Keratinocyte (primary cell): ENCODE results near the gene LAYN. TPM values are rescaled to one million over a fixed set of nuclear protein-coding genes. Genes with fewer than 3 reads are reported as not detected.

ENCODE experiments used
- DNase-seq: peaks from one replicate; pipeline ENCODE4 v3.0.0-alpha.2; 2011; ENCODE audit warnings: low read depth, missing footprints, low spot score
- FAIRE-seq: peaks from 2 replicates; lab custom pipeline; 2011; peaks lifted over from hg19 to GRCh38; lab: Jason Lieb, UNC
- H2AFZ ChIP-seq: 2 replicates; pipeline ENCODE4 v1.6.0; 2012; ENCODE audit warnings: low read length, control low read depth, inconsistent platforms; ENCODE audit not compliant: control insufficient read depth
- H3K27ac ChIP-seq: 2 replicates; pipeline ENCODE4 v1.5.1; 2011; ENCODE audit warnings: low read length; ENCODE audit not compliant: control insufficient read depth, insufficient read depth
- H3K27me3 ChIP-seq: 3 replicates; pipeline ENCODE4 v1.6.0; 2011; ENCODE audit warnings: low read length; ENCODE audit not compliant: control insufficient read depth, insufficient read depth; ENCODE audit errors: extremely low read depth
- H3K36me3 ChIP-seq, 2 experiments: 2 replicates in 1 of 2; 3 replicates in 1 of 2; pipeline ENCODE4 v1.5.1; 2011; ENCODE audit warnings: low read length in 2 of 2, mild to moderate bottlenecking in 1 of 2; ENCODE audit not compliant: control insufficient read depth in 2 of 2, insufficient read depth in 2 of 2; ENCODE audit errors: extremely low read depth in 1 of 2
- H3K4me1 ChIP-seq: 3 replicates; pipeline ENCODE4 v1.5.1; 2011; ENCODE audit warnings: low read length; ENCODE audit not compliant: control insufficient read depth, insufficient read depth; ENCODE audit errors: extremely low read depth
- H3K4me2 ChIP-seq: 3 replicates; pipeline ENCODE4 v1.6.0; 2011; ENCODE audit warnings: low read depth, low read length; ENCODE audit not compliant: control insufficient read depth, insufficient read depth; ENCODE audit errors: extremely low read depth
- H3K4me3 ChIP-seq, 3 experiments: fragments of 200-600 bp in 1 of 3; sonication (generic) in 1 of 3; 2 replicates in 2 of 3; 3 replicates in 1 of 3; pipeline ENCODE4 v1.5.1; 2011 to 2016; ENCODE audit warnings: low read length in 3 of 3, mild to moderate bottlenecking in 3 of 3, control low read depth in 2 of 3, inconsistent platforms in 1 of 3, low read depth in 1 of 3, mixed read lengths in 1 of 3, mixed run types in 1 of 3, moderate library complexity in 1 of 3; ENCODE audit not compliant: control insufficient read depth in 2 of 3, insufficient read depth in 2 of 3; ENCODE audit errors: extremely low read depth in 1 of 3
- H3K79me2 ChIP-seq: 2 replicates; pipeline ENCODE4 v1.6.0; 2012; ENCODE audit warnings: low read length; ENCODE audit not compliant: control insufficient read depth, insufficient read depth
- H3K9ac ChIP-seq: 3 replicates; pipeline ENCODE4 v1.6.0; 2011; ENCODE audit warnings: low read length; ENCODE audit not compliant: control insufficient read depth, insufficient read depth; ENCODE audit errors: extremely low read depth
- H3K9me1 ChIP-seq: 3 replicates; pipeline ENCODE4 v1.6.0; 2011; ENCODE audit warnings: low read length; ENCODE audit not compliant: control insufficient read depth, insufficient read depth; ENCODE audit errors: extremely low read depth
- H3K9me3 ChIP-seq: 2 replicates; pipeline ENCODE4 v1.5.1; 2012; ENCODE audit warnings: low read depth, low read length; ENCODE audit not compliant: control insufficient read depth
- H4K20me1 ChIP-seq: 3 replicates; pipeline ENCODE4 v1.6.0; 2011; ENCODE audit warnings: low read length; ENCODE audit not compliant: control insufficient read depth, insufficient read depth; ENCODE audit errors: extremely low read depth
- EZH2 ChIP-seq: IDR thresholded peaks from one replicate; pipeline ENCODE4 v1.6.1; 2012; ENCODE audit warnings: inconsistent platforms, mild to moderate bottlenecking, low read length, moderate library complexity
- dilution Hi-C: fragments of 300-500 bp; cut with MboI; formaldehyde crosslinking; loops from one replicate; pipeline ENCODE4 v1.7.0; 2020; ENCODE audit warnings: low sequenced_read_pairs; ENCODE audit not compliant: extremely low pct_ligation_motif_present
- polyA plus RNA-seq, 5 experiments: library from polyadenylated mRNA; depleted of rRNA in 3 of 5; stranded (reverse) in 3 of 5; stranded (forward) in 1 of 5; unstranded in 1 of 5; fragments of >200 nt; gene quantifications; 1 replicate in 1 of 5; 2 replicates in 3 of 5; 3 replicates in 1 of 5; pipeline versions ENCODE4 v1.2.1 to v1.2.3, GENCODE V29; 2011 to 2012; ENCODE audit warnings: missing spikeins in 2 of 5, low read depth in 1 of 5, low replicate concordance in 1 of 5
- TF ChIP-seq, protein P1 (sequence below), 3 experiments: IDR thresholded peaks in 1 of 3; conservative IDR thresholded peaks in 1 of 3; optimal IDR thresholded peaks in 1 of 3; 2 replicates in 2 of 3; 3 replicates in 1 of 3; pipeline versions ENCODE3 to v1.5.1; 2011; ENCODE audit warnings: low read length in 3 of 3, mild to moderate bottlenecking in 3 of 3, moderate library complexity in 2 of 3, control low read depth in 1 of 3, inconsistent platforms in 1 of 3; ENCODE audit not compliant: insufficient read depth in 2 of 3; ENCODE audit errors: extremely low read depth in 1 of 3

LAYN gene
- polyA plus RNA-seq, 1 donor (not counting 4 experiments of a cell fraction or from before 2014, with no cell fraction given) = 1.1 TPM

DNA sequence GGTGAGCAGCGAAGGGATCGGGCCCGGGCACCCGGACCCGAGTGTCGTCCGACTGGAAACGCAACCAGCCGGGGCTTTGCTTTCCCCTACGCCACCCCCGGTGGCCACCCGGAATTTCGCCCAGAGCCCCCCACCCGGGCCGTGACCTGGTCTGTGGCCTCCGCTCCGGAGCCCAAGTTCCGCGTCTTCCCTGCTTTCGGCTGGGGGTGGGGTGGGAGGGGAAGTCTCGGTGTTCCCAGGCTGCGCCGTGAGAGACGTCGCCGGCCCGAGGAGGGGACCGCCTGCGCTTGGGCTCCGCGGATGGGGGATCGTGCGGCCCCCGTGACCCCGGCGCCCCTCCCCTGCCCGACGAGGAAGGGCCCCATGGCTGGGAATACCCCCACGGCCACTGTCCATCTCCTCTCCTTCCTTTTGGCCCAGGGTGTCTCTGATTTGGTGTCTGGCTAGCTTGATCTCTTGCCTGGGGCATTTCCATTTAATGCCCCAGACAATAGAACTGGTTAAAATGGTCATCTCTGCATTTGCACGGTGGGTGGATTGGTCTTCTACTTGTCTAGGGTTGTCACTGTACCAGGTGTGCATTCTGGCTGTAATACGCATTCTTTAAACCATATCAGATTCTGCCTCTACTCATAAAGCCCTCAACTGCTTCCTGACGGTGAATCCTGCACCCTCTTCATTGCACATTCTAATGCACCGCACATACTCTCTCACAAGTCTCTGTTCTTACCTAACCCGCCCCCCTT, 62.5 kb downstream of the LAYN start:
- Histone ChIP-seq H2AFZ (peak overlapping the region; percentile 74), H3K9me3 (no peaks in the 10 kb centered on the region), H3K9ac (peak overlapping the region; percentile 95), H3K27me3 (no peaks in the 10 kb centered on the region), H3K4me1 (peaks cover 20% of the 10 kb centered on the region), H3K79me2 (peaks cover 51% of the 10 kb centered on the region), H3K4me2 (peak overlapping the region; percentile 83), H3K36me3 (no peaks in the 10 kb centered on the region), H3K4me3 (peak overlapping the region; percentile 72 to 92 (median 87)), H4K20me1 (no peaks in the 10 kb centered on the region), H3K9me1 (no peaks in the 10 kb centered on the region), H3K27ac (peak overlapping the region; percentile 92)
- TF ChIP-seq, protein P1, sequence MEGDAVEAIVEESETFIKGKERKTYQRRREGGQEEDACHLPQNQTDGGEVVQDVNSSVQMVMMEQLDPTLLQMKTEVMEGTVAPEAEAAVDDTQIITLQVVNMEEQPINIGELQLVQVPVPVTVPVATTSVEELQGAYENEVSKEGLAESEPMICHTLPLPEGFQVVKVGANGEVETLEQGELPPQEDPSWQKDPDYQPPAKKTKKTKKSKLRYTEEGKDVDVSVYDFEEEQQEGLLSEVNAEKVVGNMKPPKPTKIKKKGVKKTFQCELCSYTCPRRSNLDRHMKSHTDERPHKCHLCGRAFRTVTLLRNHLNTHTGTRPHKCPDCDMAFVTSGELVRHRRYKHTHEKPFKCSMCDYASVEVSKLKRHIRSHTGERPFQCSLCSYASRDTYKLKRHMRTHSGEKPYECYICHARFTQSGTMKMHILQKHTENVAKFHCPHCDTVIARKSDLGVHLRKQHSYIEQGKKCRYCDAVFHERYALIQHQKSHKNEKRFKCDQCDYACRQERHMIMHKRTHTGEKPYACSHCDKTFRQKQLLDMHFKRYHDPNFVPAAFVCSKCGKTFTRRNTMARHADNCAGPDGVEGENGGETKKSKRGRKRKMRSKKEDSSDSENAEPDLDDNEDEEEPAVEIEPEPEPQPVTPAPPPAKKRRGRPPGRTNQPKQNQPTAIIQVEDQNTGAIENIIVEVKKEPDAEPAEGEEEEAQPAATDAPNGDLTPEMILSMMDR (optimal IDR thresholded peaks at IDR 0.05 in 1 of 3, IDR thresholded peaks at IDR 0.05 in 1 of 3, conservative IDR thresholded peaks at IDR 0.05 in 1 of 3; ENCODE audit: extremely low read depth in 1 of 3, insufficient read depth in 2 of 3, low read length in 3 of 3) = no peak
- TF ChIP-seq EZH2 = no peak
- DNase-seq (no peak), FAIRE-seq (peak; percentile 20)
- dilution Hi-C loops = no loop called here

DNA sequence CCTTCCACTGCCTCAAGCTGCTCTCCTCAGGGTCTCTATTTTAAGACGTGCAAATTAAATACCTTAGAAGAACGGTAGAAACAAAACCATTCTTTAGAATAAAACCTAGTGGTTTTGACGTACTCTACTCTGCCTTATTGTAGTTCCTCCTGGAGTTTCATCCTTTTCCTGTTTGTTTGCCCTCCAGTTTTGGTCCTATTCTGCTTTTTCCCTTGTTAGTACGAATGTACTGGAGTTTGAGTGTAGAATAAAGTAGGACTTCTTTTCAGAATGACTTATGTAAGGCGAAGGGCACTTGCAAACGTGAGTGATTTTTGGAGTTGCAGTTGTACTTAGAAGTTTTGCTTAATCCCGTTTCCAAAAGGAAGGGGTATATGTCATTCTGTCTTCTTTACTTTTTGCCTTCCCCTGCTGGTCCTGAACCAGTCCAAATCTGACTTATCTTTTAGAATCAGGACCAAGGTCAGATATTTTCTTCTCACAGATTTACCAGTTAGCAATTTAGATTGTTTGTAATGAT, 63.2 kb downstream of the LAYN start:
- Histone ChIP-seq H3K36me3 (no peaks in the 10 kb centered on the region), H3K9me1 (no peaks in the 10 kb centered on the region), H3K27me3 (no peaks in the 10 kb centered on the region), H3K4me3 (peak overlapping the region; percentile 72 to 92 (median 87)), H2AFZ (peak overlapping the region; percentile 5), H3K9me3 (no peaks in the 10 kb centered on the region), H4K20me1 (no peaks in the 10 kb centered on the region), H3K4me2 (peak overlapping the region; percentile 83), H3K27ac (peak overlapping the region; percentile 92), H3K79me2 (peaks cover 56% of the 10 kb centered on the region), H3K9ac (peak overlapping the region; percentile 95), H3K4me1 (peaks cover 20% of the 10 kb centered on the region)
- dilution Hi-C loops = no loop called here
- TF ChIP-seq, protein P1 (optimal IDR thresholded peaks at IDR 0.05 in 1 of 3, IDR thresholded peaks at IDR 0.05 in 1 of 3, conservative IDR thresholded peaks at IDR 0.05 in 1 of 3; ENCODE audit: extremely low read depth in 1 of 3, insufficient read depth in 2 of 3, low read length in 3 of 3) = no peak
- no peak for TF ChIP-seq EZH2
- FAIRE-seq = no peak
- DNase-seq = no peak
